GM21528 (cell line): ENCODE results near the gene ARX.

Source experiments
- ATAC-seq: cut with Tn5 transposase; IDR thresholded peaks from one replicate; pipeline ENCODE4 v1.9.1; 2021; ENCODE audit warnings: mild to moderate bottlenecking, moderate library complexity; ENCODE audit not compliant: unreplicated experiment, low FRiP score

Gene ARX

DNA sequence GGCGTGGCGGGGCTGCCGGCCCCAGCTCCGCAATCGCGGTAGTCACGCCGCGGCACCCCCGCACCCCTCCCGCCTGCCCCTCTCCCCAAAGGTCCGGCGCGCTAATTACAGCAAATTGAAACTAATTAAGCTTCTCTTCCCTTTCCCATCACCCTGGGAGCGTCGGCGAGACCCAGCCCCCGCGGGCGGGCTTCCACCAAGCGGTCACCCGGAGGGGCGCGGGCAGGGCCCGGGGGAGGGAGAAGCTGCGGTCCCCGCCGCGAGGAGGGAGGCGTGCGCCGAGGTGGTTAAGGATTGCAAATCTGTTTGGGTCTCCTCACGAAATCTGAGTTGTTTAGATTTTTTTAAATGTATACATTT, 13.1 kb downstream of the ARX start:
- no peak for ATAC-seq

DNA sequence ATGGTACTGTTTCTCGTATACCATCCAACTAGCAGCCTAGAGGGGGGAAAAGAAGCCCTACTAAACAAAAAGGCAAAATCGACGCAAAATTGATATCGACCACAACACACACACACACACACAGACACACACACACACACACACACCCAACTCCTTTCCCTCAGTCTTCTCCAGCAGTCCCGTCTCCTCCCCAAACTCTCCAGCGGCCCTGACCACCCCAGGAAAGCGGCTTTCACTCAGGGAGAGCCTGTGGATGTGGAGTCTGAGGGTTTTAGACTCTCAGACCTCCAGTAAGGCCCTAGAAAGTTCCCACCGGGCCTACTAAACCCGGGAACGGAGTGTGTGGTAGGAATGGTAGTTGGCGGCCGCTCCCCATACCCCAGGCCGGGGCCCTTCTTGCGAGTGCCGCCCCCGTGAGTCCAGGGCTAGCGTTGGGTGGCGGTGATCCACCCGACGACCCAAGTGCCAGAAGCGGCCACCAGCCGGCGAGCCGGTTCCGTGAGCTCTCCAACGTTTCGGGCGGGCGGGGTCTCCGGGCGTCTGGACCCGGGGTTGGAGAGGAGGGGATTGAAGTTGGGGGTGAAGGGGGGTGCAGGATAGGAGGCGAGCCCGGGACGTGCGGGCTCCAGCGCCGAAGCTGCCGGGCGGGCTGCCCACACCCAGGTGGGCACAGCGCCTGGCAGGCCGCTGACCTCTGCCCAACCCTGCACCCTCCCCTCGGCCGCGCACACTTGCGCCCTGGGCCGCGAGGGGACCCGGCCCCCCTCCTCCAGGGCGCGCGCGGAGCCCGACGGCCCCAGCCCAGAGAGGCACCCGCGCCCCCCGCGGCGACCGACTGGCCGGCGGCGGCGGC, 13.7 kb downstream of the ARX start:
- no peak for ATAC-seq

DNA sequence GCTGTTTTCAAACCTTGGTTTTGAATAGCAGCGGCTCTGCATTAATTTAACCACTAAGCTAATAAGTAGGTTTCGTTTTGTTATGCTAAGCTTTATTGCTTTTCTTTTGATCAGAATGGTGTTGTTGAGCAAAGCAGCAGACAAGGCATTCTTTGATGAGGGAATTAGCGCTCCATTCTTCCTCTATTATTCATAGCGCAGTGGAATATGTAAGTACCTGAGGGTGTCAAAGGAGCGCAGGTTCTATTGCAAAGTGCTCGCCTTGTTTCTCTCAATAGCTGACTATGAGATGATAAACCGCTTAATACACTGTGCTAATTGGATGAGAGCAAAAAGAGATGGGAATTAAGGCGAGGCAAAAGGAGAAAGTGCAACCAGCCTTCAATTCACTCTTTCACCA, 16.3 kb downstream of the ARX start:
- no peak for ATAC-seq

DNA sequence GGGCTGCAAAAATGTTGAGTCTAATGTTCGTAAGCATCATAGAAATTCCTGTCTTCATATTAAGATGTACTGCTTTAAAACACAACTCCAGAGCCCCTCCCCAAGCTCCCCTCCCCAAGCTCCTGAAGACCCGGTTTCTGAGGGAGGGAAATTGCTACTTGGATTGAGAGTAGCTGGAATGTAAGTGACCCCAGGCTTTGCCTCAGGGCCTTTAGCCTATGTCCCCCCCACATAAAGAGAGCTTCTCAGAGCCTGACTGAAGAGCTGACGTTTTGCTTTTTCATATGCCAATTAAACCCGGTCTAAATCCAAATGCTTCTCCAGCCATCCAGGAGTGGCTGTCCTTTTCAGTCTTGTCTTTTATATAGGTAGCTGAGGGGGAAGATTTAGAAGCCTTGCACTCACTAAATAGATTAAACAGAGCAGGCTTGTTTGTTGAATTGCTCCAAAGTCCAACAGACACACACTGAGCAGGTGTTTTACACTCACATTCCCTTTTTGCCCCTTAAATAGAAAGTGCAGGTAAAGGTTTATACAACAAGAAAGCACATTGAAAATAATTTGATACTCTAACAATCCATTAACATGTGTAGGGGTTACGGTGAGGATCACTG, 19.6 kb downstream of the ARX start:
- no peak for ATAC-seq

DNA sequence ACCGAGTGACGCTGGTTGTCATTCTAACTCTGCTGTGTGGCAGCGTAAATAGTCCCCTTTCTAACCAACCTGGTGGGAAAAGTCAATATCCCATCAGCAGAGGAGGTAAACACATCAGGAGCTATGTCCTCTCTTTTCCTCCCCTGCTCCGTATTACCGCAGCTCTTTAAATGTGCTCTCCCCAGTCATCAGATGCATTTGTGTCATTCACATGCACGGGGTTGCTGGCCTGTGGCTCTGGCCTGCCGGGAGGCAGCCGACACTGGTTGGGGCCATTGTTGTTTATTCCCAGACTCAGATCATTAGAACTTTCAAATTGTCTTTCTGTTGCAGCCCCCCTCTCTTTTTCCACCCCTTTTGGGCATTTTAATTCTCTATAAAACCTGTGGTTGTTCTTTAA, 21.9 kb downstream of the ARX start:
- no peak for ATAC-seq

DNA sequence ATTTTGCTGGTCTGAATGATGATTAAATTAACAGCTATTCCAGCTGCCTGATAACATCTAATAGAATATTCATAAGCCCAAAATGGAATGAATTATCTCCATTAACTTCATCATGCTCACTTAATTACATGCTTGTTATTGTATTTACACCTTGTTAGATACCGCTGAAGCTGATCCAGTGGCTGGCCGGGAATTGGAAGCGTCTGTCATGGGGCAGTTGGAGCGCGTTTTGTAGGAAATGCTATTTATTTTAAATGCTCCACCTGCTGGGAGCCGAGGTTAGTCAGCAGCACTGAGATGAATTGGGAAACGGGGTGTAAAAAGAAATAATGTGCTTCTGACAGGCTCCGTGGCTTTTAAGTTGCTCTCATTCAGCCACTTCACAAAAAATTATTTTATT, 25.2 kb downstream of the ARX start:
- ATAC-seq: no peak

DNA sequence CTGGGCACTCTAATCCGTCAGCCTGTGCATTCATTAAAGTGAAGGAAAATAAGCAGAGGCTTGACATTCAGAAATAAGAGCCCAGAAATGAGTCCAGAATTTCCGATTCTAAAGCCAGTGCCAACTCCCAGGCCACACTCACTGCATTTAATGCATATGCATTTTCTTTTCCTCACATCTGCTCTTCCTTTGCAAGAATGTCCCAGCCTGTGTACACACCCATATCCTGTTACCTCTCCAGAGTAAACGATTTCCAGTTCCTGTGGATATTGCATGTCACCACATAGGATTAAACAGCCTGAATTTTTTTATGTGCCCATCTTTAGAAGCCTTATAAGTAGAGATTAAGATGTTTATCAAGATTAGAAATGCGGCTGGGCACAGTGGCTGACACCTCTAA, 27.5 kb downstream of the ARX start:
- ATAC-seq: no peak

DNA sequence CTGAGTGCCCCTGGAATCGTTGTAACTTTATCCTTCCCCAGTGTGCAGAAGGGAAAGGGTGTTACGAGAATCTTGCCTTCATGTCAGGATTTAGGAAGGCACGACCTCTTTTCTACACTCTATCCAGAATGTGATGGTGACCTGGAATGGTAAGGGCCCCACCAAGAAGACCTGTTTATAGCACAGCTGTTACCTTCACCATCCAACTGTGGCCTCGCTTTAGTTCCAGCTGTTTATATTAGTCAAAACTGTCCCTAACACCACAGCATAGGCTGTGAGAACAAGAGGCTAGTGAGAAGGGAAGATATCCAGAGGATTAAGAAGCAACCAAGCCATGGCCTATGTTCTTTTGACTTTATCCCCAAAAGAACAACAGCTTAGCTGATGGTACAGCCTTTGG, 28.0 kb downstream of the ARX start:
- no peak for ATAC-seq

DNA sequence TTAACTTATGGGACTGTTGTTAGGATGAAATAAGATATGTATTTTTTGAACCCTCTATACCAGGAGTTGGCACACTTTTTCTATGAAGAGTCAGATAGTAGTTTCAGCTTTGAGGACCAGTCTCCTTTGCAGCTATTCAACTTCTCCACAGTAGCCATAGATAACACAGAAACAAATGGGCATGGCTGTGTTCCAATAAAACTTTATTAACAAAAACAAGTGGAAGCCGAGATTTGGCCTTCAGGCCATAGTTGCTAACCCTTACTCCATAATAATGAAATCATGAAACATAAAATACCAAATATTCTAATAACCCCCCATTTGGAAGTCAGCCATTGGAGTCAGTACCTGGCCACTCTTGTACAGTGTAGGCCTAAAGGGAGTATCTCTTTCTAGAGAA, 30.6 kb downstream of the ARX start:
- ATAC-seq: no peak

DNA sequence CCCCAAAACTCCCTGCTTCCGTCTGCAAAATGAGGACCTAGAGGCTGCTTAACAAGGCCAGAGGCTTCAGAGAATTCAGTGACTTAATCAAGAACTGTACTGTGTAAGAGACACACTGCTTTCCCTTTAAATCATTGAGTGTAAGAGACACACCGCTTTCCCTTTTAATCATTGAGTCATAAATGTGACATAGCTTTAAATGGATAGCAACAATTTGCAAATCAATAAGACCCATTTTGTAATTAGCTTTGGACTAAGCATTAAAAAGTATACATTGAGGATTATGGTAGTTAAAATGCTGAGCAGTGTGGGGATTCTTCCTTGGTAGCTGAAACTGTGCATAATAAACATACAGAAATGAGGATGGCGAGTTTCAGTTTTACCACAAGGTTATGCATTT, 31.8 kb downstream of the ARX start:
- no peak for ATAC-seq

DNA sequence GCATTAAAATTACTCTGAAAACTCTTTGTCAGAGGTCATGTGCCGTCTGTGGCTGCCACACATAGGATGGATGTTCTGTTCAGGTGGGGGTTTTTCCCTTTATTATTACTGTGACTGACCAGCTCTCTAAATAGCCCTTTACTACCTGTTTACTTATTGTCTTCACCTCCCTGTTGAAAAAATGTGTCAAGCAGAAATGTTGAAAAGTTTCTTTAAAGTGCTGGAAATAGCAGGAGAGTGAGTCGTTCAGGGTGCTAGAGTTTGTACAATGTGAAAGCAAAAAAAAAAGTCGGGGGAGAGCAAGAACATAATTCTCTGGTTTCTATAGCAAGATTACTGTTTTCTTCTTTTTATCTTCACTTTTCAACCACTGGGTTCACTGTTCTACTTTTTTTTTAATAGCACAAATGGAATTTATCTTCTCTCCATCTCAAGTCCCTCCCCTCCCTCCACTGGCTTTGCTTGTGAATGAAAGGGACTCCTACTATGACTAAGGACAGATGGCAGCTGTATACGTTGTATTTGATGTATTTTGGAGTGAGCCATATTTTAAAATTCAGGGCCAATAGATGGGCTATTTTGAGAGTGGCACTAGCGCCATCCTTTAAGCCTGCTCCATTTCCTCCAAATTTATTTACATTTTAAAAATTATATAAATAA, 33.3 kb downstream of the ARX start:
- no peak for ATAC-seq

DNA sequence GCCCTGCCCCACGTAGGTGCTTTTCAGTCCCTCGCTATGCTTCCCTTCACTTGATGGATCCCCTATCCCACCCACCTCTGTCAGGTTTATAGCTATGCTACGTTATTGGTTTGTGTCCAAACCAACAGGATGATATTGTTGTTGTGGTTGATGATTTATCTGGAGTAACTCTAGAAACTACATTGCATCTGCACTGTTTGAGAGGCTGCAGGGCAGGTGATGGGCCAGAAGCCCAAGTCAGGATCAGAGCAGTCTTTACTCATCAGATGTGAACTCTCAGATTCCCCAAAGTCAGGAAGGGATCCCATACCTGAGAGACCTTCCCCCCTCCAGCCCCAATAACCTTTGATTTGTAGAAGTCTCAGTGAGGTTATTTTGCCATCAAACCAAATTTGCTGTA, 34.7 kb downstream of the ARX start:
- ATAC-seq: no peak

DNA sequence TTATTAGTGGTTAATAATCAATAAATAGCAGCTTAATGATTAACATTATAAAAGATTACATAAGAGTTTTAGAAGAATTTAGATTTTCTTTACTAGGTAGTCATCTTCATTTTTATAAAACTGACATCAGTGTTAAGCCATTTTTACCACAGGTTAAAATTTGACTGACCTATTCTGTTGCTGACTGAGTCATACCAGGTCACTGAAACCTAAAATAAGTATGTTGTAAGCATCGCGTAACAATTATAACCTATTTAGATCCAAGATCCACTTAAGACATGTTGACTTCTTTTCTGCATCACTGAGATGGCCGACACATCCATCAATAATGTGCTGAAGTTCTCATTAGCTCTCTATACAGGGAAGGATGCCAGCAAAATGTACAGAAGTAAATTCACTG, 36.7 kb downstream of the ARX start:
- no peak for ATAC-seq

DNA sequence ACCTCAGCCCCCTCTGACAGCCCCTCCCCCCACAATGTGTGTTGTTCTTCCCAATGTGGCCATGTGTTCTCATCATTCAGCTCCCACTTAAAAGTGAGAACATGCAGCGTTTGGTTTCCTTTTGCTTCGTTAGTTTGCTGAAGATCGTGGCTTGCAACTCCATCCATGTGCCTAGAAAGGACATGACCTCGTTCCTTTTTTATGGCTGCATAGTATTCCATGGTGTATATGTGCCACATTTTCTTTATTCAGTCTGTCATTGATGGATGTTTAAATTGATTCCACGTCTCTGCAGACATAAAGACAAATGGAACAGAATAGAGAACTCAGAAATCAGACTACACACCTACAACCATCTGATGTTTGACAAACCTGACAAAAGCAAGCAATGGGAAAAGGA, 46.0 kb downstream of the ARX start:
- no peak for ATAC-seq

DNA sequence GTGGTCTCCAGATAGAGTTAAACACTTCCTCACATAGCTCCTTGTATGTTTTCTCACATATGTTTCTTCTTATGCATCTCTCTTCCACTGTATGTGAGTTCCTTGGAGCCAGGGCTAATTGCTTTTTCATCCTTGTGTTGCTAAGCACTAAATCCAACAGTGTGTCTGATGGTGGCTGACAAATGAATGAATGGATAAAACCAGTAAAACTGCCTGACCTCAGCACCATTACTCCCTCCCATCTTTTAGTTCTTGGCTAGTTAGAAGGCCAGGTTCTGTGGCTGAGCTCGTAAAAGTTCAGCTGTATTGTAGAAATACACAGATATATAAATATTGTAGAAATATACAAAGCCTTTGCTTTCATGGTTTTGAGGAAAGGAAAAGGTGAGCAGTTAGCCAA, 50.4 kb downstream of the ARX start:
- ATAC-seq: no peak

DNA sequence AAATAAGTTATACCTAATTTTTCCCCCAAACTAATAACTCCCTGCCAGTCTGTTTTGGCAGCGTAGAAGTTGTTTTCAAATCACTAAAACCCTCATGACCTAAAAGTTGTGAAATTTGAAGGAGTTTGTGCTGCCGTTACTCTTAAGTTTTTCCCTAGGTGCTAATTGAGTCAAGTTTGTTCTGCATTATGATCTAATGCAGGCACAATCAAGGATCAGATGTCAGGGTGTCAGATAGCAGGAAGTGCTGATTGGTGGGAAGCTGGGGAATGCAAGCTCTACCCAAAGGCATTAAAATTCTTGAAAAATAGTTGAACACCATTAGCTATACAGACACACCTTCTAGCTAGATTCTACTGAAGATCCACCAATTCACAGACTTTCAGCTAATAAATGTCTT, 51.9 kb downstream of the ARX start:
- no peak for ATAC-seq

DNA sequence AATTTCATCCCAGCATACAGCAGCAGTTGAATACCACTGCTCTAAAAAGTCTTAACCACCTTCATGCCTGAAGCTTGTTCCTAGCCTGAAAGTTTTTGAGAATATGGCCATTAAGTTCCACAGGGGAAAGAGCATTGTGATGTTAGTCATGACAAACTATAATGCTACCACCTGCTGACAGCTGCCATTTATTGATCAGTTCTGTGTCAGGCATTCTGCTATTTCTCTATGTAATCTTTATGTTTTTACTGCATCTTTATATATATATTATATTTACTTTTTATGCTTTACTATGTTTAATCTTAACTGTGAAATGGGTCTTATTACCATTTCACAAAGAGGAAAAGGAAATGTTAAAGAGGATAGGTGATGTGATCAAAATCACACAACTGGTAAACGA, 54.0 kb downstream of the ARX start:
- no peak for ATAC-seq

DNA sequence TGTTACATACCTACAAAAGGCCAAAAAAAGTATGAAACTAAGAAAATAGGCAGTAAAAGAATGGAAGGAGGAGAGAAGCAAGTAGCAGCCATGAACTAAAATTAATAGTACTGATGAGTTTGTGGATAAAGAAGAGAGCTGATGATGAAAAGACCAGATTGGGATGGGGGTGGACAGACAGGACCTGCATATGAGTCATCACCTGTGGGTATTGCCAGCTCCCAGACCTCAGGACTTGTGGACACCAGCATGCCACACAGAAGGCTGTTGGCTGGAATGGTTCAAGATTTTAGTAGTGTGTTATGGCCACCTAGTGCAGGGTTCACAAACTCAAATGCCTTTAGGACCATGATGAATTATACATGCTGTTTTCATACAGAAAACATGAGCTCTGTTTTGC, 58.9 kb downstream of the ARX start:
- ATAC-seq: no peak

DNA sequence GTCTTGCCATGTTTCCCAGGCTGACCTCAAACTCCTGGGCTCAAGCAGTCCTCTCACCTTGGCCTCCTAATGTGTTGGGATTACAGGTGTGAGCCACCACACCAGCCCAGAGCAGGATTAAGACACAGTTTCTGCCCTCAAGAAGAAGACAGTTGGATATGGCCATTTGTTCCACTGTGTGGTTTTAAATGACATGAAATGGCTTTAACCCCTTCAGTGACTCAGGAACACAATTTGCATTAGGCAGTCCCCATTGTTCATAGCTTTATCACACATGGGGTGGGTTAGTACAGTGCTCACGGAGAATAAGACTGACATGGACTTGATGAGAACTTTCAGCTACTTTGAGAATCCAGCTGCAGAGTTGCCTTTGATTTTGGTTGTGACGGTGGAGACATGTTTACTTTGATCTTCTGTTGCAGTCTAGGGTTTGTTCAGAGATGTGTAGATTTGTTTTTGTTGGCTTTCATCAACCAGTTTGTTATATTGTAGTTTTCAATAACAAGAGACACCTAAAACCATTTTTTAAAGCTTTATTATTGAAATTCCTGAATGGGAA, 60.3 kb downstream of the ARX start:
- no peak for ATAC-seq

DNA sequence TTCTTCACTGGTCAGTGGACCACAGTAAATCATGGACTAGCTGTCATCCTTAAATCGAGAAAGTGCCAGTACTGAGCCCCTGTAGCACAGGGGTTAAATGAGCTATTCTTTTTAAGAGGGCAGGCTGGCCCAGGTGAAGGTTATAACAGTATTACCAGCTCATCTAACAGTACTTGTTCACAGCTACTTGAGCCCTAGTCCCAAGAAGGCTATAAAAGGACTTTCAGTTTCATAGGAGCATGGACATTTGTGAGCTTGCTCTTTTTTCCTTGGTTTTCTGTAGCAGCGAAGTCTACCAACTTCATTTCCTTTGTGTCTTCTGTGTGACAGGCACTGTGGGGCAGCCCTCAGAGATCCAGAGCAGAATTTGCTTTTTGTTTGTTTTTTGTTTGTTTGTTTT, 61.0 kb downstream of the ARX start:
- ATAC-seq: no peak
